RWPE2 (cell line): ENCODE data around the gene HNRNPH1.
"Not testable (repeated sequence)": the region's sequence is repeated elsewhere in the genome, so short reads cannot be mapped to it uniquely, and the experiment has no call there.

Source experiments
- ATAC-seq: fragments of 200-7000 bp; cut with Tn5 transposase; 3 replicates; pipeline ENCODE4 v1.9.1; 2021; ENCODE audit warnings: low read depth
- DNase-seq: peaks from one replicate; pipeline ENCODE4 v3.0.0-alpha.2; 2020; ENCODE audit warnings: low spot score
- H3K27ac ChIP-seq: fragments of 450-650 bp; 2 replicates; pipeline ENCODE4 v1.5.1; 2017; ENCODE audit warnings: mild to moderate bottlenecking; ENCODE audit not compliant: poor library complexity, severe bottlenecking
- H3K27me3 ChIP-seq: fragments of 250-450 bp; sonication (Bioruptor Pico); 2 replicates; pipeline ENCODE4 v1.5.1; 2021; ENCODE audit warnings: mild to moderate bottlenecking, moderate library complexity; ENCODE audit not compliant: insufficient read depth, poor library complexity, severe bottlenecking
- H3K36me3 ChIP-seq: fragments of 250-450 bp; sonication (Bioruptor Pico); 2 replicates; pipeline ENCODE4 v1.5.1; 2020; ENCODE audit warnings: low read depth, mild to moderate bottlenecking, moderate library complexity
- H3K4me1 ChIP-seq: fragments of 250-450 bp; sonication (Bioruptor Pico); 2 replicates; pipeline ENCODE4 v1.5.1; 2021; ENCODE audit warnings: mild to moderate bottlenecking, moderate library complexity; ENCODE audit not compliant: insufficient read depth, poor library complexity, severe bottlenecking
- H3K4me3 ChIP-seq: fragments of 250-450 bp; sonication (Bioruptor Pico); 2 replicates; pipeline ENCODE4 v1.5.1; 2021; ENCODE audit warnings: mild to moderate bottlenecking, moderate library complexity; ENCODE audit not compliant: severe bottlenecking
- H3K9me3 ChIP-seq: fragments of 250-450 bp; sonication (Bioruptor Pico); 2 replicates; pipeline ENCODE4 v1.5.1; 2021; ENCODE audit warnings: mild to moderate bottlenecking, moderate library complexity; ENCODE audit not compliant: severe bottlenecking
- TF ChIP-seq, protein P1 (sequence below): fragments of 450-650 bp; IDR thresholded peaks from one replicate; pipeline ENCODE4 v1.5.1; 2017; ENCODE audit warnings: mild to moderate bottlenecking, moderate library complexity; ENCODE audit not compliant: poor library complexity, severe bottlenecking

Gene HNRNPH1, protein sequence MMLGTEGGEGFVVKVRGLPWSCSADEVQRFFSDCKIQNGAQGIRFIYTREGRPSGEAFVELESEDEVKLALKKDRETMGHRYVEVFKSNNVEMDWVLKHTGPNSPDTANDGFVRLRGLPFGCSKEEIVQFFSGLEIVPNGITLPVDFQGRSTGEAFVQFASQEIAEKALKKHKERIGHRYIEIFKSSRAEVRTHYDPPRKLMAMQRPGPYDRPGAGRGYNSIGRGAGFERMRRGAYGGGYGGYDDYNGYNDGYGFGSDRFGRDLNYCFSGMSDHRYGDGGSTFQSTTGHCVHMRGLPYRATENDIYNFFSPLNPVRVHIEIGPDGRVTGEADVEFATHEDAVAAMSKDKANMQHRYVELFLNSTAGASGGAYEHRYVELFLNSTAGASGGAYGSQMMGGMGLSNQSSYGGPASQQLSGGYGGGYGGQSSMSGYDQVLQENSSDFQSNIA

DNA sequence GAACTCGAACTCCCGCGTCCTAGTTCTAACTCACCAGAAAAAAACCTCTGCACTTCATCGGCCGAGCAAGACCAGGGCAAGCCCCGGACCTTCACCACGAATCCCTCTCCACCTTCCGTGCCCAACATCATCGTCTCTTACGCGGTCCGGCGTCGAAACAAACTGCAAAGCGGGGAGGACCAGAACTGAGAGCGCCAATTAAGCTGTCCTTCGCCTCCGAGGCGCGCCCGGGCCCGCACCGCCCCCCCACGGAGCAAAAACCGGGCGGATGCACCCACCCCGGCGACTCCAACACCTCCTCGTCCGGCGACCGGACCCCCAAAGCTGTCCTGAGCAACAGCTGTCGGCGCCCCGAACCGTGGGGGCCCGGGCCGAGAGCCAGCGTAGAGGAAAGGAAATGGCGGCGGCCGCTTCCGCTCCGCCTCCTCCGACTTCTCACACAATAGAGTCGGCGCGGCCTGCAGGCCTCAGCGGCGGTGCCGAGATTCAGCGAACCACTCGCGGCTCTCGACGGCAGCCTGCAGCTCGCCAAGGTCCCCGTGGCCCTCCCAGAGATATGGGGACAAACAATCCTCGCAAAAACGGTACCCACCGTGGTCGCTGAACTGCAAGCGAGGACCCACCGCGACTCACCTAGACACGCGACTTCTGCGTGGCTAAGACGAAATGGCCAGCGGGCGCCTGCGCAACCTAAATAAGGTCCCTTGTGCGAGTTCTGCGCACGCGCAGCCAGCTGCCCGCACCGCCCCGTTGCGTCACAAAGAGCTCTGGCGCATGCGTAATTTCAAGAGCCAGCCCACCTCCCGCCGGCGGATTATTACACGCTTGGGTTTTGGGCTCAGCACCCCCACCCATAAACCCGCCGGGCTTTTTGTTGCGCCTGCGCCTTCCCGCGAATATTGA lies at the start of gene HNRNPH1:
Gene HNRNPH1, minus strand, starts transcription at position 669 of the 903 bp plus-strand sequence. Its CDS starts 538 bp downstream, at position 131.
- TF ChIP-seq, protein P1, sequence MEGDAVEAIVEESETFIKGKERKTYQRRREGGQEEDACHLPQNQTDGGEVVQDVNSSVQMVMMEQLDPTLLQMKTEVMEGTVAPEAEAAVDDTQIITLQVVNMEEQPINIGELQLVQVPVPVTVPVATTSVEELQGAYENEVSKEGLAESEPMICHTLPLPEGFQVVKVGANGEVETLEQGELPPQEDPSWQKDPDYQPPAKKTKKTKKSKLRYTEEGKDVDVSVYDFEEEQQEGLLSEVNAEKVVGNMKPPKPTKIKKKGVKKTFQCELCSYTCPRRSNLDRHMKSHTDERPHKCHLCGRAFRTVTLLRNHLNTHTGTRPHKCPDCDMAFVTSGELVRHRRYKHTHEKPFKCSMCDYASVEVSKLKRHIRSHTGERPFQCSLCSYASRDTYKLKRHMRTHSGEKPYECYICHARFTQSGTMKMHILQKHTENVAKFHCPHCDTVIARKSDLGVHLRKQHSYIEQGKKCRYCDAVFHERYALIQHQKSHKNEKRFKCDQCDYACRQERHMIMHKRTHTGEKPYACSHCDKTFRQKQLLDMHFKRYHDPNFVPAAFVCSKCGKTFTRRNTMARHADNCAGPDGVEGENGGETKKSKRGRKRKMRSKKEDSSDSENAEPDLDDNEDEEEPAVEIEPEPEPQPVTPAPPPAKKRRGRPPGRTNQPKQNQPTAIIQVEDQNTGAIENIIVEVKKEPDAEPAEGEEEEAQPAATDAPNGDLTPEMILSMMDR: peak; percentile 70
- ATAC-seq: peak; percentile 51
- DNase-seq: peak; percentile 99
- H3K27me3 ChIP-seq: no peaks in the 10 kb centered on the region
- H3K27ac ChIP-seq: peak within 1 kb of the TSS; percentile 87
- peaks cover 28% of the 10 kb centered on the region for H3K4me1 ChIP-seq
- peak within 1 kb of the TSS; percentile 76 for H3K4me3 ChIP-seq
- peaks cover 48% of the 10 kb centered on the region for H3K36me3 ChIP-seq
- no peaks in the 10 kb centered on the region for H3K9me3 ChIP-seq

DNA sequence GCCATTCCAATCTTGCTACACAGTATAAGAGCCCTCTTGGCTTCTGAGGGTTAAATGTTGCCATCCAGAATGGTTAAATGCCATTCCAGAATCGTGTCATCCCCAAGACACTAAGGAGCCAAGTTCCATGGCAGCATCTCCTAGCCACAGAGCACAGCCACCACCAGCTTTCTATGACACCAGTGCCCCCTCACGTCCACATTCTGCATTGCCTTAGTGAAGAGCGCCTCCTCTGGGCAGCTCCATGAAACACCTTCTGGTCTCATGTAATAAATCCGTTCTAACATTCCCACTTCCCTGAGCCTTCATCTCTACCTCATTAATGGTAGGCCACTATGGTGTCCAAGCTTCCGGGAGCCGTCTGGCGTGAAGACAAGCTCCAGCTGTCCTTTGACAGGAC lies 44.9 kb upstream of the HNRNPH1 start:
- Histone ChIP-seq H3K27me3 (no peaks in the 10 kb centered on the region), H3K27ac (no peak overlapping the region), H3K36me3 (peaks cover 11% of the 10 kb centered on the region), H3K4me3 (no peak overlapping the region), H3K4me1 (no peaks in the 10 kb centered on the region), H3K9me3 (no peaks in the 10 kb centered on the region)
- DNase-seq: no peak
- no peak for ATAC-seq
- TF ChIP-seq, protein P1: no peak

DNA sequence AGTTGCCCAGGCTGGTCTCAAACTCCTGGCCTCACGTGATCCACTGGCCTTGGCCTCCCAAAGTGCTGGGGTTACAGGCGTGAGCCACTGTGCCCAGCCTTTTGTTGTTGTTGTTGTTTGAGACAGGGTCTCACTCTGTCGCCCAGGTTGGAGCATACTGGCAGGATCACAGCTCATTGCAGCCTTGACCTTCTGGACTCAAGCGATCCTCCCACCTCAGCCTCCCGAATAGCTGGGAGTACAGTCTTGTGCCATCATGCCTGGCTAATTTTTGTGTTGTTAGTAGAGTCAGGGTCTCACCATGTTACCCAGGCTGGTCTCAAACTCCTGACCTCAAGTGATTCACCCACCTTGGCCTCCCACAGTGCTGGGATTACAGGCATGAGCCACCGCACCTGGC lies 38.2 kb upstream of the HNRNPH1 start:
- H3K36me3 ChIP-seq: peaks cover 15% of the 10 kb centered on the region
- H3K9me3 ChIP-seq, H3K4me1 ChIP-seq, H3K27me3 ChIP-seq, H3K4me3 ChIP-seq, H3K27ac ChIP-seq, ATAC-seq, DNase-seq: not testable (repeated sequence)

DNA sequence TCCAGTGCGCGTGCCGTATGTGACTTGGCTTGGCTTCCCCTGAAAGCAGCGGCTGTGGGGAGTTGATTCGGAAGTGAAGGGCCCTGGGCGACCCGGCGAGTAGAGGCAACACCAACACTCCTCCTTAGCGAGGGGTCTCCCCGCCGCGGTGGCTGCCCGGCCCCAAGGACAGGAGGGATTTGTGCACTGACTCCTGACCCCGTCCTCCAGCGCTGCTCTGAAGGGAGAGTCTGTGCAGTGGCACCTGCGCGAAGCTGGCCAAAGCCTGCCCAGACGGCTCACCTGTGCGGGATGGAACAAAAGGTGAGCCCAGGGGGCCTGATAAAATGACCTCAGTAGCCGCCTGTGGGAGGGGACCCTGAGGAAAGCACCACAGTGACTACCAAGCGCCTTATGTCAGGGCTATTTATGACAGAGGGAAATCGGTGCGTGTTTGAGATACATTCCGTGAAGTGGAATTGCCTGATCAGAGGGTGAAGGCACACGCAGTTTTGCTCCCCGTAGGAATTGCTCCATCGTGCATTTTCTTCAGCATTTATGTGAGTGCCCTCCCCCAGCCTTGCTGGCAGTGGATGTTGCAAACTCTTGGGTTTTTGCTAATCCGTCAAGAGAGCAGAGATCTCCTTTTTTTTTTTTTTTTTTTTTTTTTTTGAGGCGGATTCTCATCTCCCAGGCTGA lies 34.8 kb upstream of the HNRNPH1 start:
- H3K36me3 ChIP-seq, H3K9me3 ChIP-seq, H3K4me1 ChIP-seq, DNase-seq, H3K27me3 ChIP-seq: not testable (repeated sequence)
- peak overlapping the region; percentile 15 for H3K27ac ChIP-seq
- TF ChIP-seq, protein P1: peak; percentile 26
- peak overlapping the region; percentile 48 for H3K4me3 ChIP-seq
- ATAC-seq: peak; percentile 67

DNA sequence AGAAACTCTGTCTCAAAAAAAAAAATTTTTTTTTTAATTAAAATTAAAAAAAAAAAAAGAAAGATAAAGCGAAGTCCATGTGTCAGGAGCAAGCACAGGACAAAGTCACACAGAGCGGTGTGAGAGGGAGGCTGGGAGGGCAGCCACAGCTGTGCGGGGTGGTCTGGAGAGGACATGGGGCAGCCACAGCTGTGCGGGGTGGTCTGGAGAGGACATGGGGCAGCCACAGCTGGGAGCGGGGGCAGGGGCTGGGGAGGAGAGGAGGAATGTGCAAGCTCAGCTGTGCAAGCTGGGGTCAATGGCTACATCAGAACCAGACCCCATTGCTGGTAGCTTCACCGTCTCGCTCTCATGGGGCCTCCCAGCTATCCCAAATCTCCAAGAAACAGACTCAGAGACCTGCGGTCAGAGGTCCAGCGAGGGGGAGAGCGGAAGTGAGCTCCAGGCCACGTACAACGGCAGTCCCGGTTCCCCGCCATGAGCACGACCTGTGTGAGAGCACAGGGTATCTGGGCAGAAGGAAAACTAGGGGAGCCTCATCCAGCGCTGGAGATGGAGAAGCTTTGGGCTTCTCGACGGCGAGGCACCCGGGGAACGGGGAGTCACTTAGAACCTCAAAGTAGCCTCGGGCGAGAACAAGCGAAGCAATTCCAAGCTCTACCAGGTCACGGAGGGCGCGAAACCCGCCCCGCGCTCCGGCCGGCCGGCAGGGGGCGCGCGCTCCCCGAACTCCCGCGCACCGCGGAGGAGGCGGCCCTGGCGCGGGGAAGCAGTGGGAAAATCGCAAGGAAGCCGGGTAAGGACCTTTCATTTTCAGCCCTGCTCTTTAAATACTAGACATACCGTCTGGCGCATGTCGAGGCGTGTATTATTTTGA lies 34.1 kb upstream of the HNRNPH1 start:
- not testable (repeated sequence) for H3K4me3 ChIP-seq

DNA sequence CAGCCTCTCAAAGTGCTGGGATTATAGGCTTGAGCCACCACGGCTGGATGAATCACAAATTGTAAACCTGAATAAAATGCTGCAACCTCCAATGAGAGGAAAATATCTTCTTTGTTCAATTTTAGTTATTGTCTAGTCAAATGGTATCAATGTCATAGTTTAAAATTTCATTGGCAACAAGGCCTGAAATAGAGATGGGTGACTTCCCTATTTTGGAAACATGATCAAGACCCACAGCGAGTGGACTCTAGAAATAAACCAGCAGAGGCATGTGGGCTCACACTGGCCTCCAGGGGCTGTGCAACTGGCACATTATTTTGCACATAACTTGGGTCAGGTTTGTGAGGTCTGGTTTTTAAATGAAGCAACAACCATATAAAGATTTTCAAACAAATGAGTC lies 29.7 kb upstream of the HNRNPH1 start:
- H3K27ac ChIP-seq, DNase-seq, H3K4me3 ChIP-seq, H3K27me3 ChIP-seq, ATAC-seq, H3K36me3 ChIP-seq, H3K4me1 ChIP-seq, H3K9me3 ChIP-seq: not testable (repeated sequence)

More for the DNA sequence above, 34.1 kb upstream of the HNRNPH1 start:
- not testable (repeated sequence) for H3K4me1 ChIP-seq, H3K27ac ChIP-seq, H3K9me3 ChIP-seq, H3K27me3 ChIP-seq, H3K36me3 ChIP-seq, DNase-seq
- ATAC-seq: peak; percentile 93

DNA sequence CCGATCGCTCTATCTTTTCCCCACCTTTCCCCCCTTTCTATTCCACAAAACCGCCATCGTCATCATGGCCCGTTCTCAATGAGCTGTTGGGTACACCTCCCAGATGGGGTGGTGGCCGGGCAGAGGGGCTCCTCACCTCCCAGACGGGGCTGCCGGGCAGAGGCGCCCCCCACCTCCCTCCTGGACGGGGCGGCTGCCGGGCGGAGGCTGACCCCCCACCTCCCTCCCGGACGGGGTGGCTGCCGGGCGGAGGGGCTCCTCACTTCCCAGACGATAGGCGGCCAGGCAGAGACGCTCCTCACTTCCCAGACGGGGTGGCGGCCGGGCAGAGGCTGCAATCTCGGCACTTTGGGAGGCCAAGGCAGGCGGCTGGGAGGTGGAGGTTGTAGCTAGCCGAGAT lies 26.8 kb upstream of the HNRNPH1 start:
- not testable (repeated sequence) for DNase-seq, H3K9me3 ChIP-seq, ATAC-seq, H3K27me3 ChIP-seq, H3K27ac ChIP-seq, H3K4me3 ChIP-seq, H3K36me3 ChIP-seq, H3K4me1 ChIP-seq
